GM21423 (cell line): ENCODE results near the gene BNC2.

Source experiments
- ATAC-seq: cut with Tn5 transposase; IDR thresholded peaks from one replicate; pipeline ENCODE4 v1.9.1; 2021; ENCODE audit warnings: mild to moderate bottlenecking, moderate library complexity; ENCODE audit not compliant: unreplicated experiment

Gene BNC2

GRCh38 chr9:16718296-16718695 is 152.2 kb downstream of the BNC2 start:
- no peak for ATAC-seq

- ATAC-seq: no peak
These were observed 153.9 kb downstream of the BNC2 start for GRCh38 chr9:16716601-16717000.

GRCh38 chr9:16715404-16715803 is 155.1 kb downstream of the BNC2 start:
- ATAC-seq: no peak

- ATAC-seq: no peak
These were observed 157.7 kb downstream of the BNC2 start for GRCh38 chr9:16712787-16713186.

- ATAC-seq: no peak
These were observed 159.6 kb downstream of the BNC2 start for GRCh38 chr9:16710888-16711287.

- no peak for ATAC-seq
These were observed 160.5 kb downstream of the BNC2 start for GRCh38 chr9:16709924-16710323.

GRCh38 chr9:16708656-16709435 is 161.6 kb downstream of the BNC2 start:
- ATAC-seq: no peak

- no peak for ATAC-seq
These were observed 165.3 kb downstream of the BNC2 start for GRCh38 chr9:16705111-16705604.

- no peak for ATAC-seq
These were observed 166.1 kb downstream of the BNC2 start for GRCh38 chr9:16704116-16705110.

GRCh38 chr9:16701347-16701746 is 169.1 kb downstream of the BNC2 start:
- ATAC-seq: no peak

- ATAC-seq: no peak
These were observed 176.9 kb downstream of the BNC2 start for GRCh38 chr9:16693616-16694015.

GRCh38 chr9:16690628-16691027 is 179.8 kb downstream of the BNC2 start:
- ATAC-seq: no peak

- no peak for ATAC-seq
These were observed 180.3 kb downstream of the BNC2 start for GRCh38 chr9:16690205-16690604.

GRCh38 chr9:16689351-16689938 is 181.0 kb downstream of the BNC2 start:
- no peak for ATAC-seq

- no peak for ATAC-seq
These were observed 181.7 kb downstream of the BNC2 start for GRCh38 chr9:16688814-16689213.

- ATAC-seq: no peak
These were observed 182.6 kb downstream of the BNC2 start for GRCh38 chr9:16687678-16688369.

GRCh38 chr9:16683326-16683725 is 187.1 kb downstream of the BNC2 start:
- no peak for ATAC-seq

GRCh38 chr9:16682273-16682672 is 188.2 kb downstream of the BNC2 start:
- ATAC-seq: no peak

- no peak for ATAC-seq
These were observed 188.8 kb downstream of the BNC2 start for GRCh38 chr9:16681652-16681987.

- ATAC-seq: no peak
These were observed 189.4 kb downstream of the BNC2 start for GRCh38 chr9:16680975-16681651.
